GM21515 (cell line): ENCODE results near the gene NTN4.
"Not testable (repeated sequence)": the region's sequence is repeated elsewhere in the genome, so short reads cannot be mapped to it uniquely, and the experiment has no call there.

Experiments
- ATAC-seq: cut with Tn5 transposase; IDR thresholded peaks from one replicate; pipeline ENCODE4 v1.9.1; 2021; ENCODE audit not compliant: unreplicated experiment

The NTN4 gene

GRCh38 chr12:95715177-95715576 is 75.4 kb downstream of the NTN4 start:
- ATAC-seq: no peak

GRCh38 chr12:95712269-95712668 is 78.3 kb downstream of the NTN4 start:
- no peak for ATAC-seq

GRCh38 chr12:95710386-95710785 is 80.2 kb downstream of the NTN4 start:
- ATAC-seq: no peak

- no peak for ATAC-seq
Measured at GRCh38 chr12:95709152-95709551, 81.4 kb downstream of the NTN4 start.

- ATAC-seq: no peak
Measured at GRCh38 chr12:95705143-95705542, 85.4 kb downstream of the NTN4 start.

GRCh38 chr12:95703986-95704385 is 86.6 kb downstream of the NTN4 start:
- ATAC-seq: no peak

GRCh38 chr12:95701722-95702418 is 88.7 kb downstream of the NTN4 start:
- ATAC-seq: no peak

GRCh38 chr12:95701275-95701674 is 89.3 kb downstream of the NTN4 start:
- ATAC-seq: no peak

- ATAC-seq: peak; percentile 97
Measured at GRCh38 chr12:95700316-95700785, 90.2 kb downstream of the NTN4 start.

- no peak for ATAC-seq
Measured at GRCh38 chr12:95699579-95699978, 91.0 kb downstream of the NTN4 start.

- no peak for ATAC-seq
Measured at GRCh38 chr12:95694136-95694535, 96.4 kb downstream of the NTN4 start.

- no peak for ATAC-seq
Measured at GRCh38 chr12:95693689-95694088, 96.9 kb downstream of the NTN4 start.

GRCh38 chr12:95690861-95691635 is 99.5 kb downstream of the NTN4 start:
- ATAC-seq: no peak

- no peak for ATAC-seq
Measured at GRCh38 chr12:95687937-95688336, 102.6 kb downstream of the NTN4 start.

GRCh38 chr12:95683418-95683817 is 107.1 kb downstream of the NTN4 start:
- no peak for ATAC-seq

GRCh38 chr12:95681210-95681765 is 109.3 kb downstream of the NTN4 start:
- no peak for ATAC-seq

- ATAC-seq: no peak
Measured at GRCh38 chr12:95678684-95679083, 111.9 kb downstream of the NTN4 start.

GRCh38 chr12:95677782-95678181 is 112.8 kb downstream of the NTN4 start:
- not testable (repeated sequence) for ATAC-seq

- ATAC-seq: no peak
Measured at GRCh38 chr12:95674631-95675030, 115.9 kb downstream of the NTN4 start.

- no peak for ATAC-seq
Measured at GRCh38 chr12:95674163-95674562, 116.4 kb downstream of the NTN4 start.

- no peak for ATAC-seq
Measured at GRCh38 chr12:95673576-95673975, 117.0 kb downstream of the NTN4 start.

- ATAC-seq: no peak
Measured at GRCh38 chr12:95672166-95672565, 118.4 kb downstream of the NTN4 start.
